Sigmoid colon (tissue), 7 donors: Measurements from ENCODE around the gene GMEB2. TPM values are rescaled to one million over a fixed set of nuclear protein-coding genes. Genes with fewer than 3 reads are reported as not detected.

ENCODE experiments used
- DNase-seq: peaks from one replicate; pipeline ENCODE4 v3.0.0-alpha.2; 2019
- H3K27ac ChIP-seq, 4 donors: fragments of 200-600 bp; sonication (generic); one replicate each; pipeline ENCODE4 v1.5.1; 2016 to 2019; ENCODE audit warnings: mild to moderate bottlenecking in 1 of 4
- H3K27me3 ChIP-seq, 3 donors: fragments of 200-600 bp; sonication (generic); one replicate each; pipeline ENCODE4 v1.5.1; 2019; ENCODE audit warnings: mild to moderate bottlenecking in 1 of 3
- H3K36me3 ChIP-seq, 4 donors: fragments of 200-600 bp; sonication (generic); one replicate each; pipeline ENCODE4 v1.5.1; 2016 to 2019
- H3K4me1 ChIP-seq, 4 donors: fragments of 200-600 bp; sonication (generic); one replicate each; pipeline ENCODE4 v1.5.1; 2017 to 2019
- H3K4me3 ChIP-seq, 4 donors: fragments of 200-600 bp; sonication (generic); one replicate each; pipeline ENCODE4 v1.5.1; 2017 to 2019; ENCODE audit warnings: mild to moderate bottlenecking in 2 of 4, moderate library complexity in 1 of 4
- H3K9me3 ChIP-seq, 4 donors: fragments of 200-600 bp in 3 of 4; sonication (generic) in 3 of 4; one replicate each; pipeline versions ENCODE4 v1.5.1 to v1.6.1; 2013 to 2019
- CTCF ChIP-seq, 4 experiments: fragments of 450-650 bp in 3 of 4; fragments of 200-600 bp in 1 of 4; IDR thresholded peaks; one replicate each; pipeline ENCODE4 v1.5.1; 2016 to 2019; ENCODE audit warnings: antibody characterized with exemption in 4 of 4, mild to moderate bottlenecking in 3 of 4, moderate library complexity in 2 of 4
- EP300 ChIP-seq, 4 donors: sonication (generic); formaldehyde crosslinking; IDR thresholded peaks; one replicate each; pipeline ENCODE4 v1.6.1; 2017; ENCODE audit warnings: antibody characterized with exemption in 4 of 4
- POLR2A ChIP-seq, 2 donors: fragments of 450-650 bp; IDR thresholded peaks; one replicate each; pipeline ENCODE4 v1.6.1; 2016; ENCODE audit warnings: antibody characterized with exemption in 2 of 2, mild to moderate bottlenecking in 2 of 2, moderate library complexity in 2 of 2
- POLR2AphosphoS5 ChIP-seq, 4 donors: sonication (generic); formaldehyde crosslinking; IDR thresholded peaks; one replicate each; pipeline ENCODE4 v1.6.1; 2017; ENCODE audit warnings: antibody characterized with exemption in 4 of 4
- WGBS, 2 donors: extraction: QIAGEN DNeasy Blood & Tissue Kit; methylation state at CpG; one replicate each; pipeline ENCODE4 v1.1.7; 2013; 5-methylcytosine and 5-hydroxymethylcytosine counted together
- intact Hi-C: fragments of 100-400 bp; cut with DNase I; formaldehyde crosslinking; loops from one replicate; pipeline ENCODE4 v1.15.1; 2023
- polyA plus RNA-seq, 3 donors: library from polyadenylated mRNA; stranded (reverse); fragments of 200-250 nt; gene quantifications; one replicate each; pipeline ENCODE4 v1.2.3, GENCODE V29; 2013
- total RNA-seq, 4 donors: library from RNA; depleted of rRNA; stranded (reverse); fragments of >200 nt; gene quantifications; one replicate each; pipeline ENCODE4 v1.1.0, GENCODE V29; 2016
- donor health status: healthy with polysubstance abuse.
- donor health status: Bipolar disorder and iron deficiency.
- donor health status: healthy.

Gene GMEB2
- total and polyA plus RNA-seq, 7 donors, result 6.0 to 15.1 (median 7.9) TPM

DNA sequence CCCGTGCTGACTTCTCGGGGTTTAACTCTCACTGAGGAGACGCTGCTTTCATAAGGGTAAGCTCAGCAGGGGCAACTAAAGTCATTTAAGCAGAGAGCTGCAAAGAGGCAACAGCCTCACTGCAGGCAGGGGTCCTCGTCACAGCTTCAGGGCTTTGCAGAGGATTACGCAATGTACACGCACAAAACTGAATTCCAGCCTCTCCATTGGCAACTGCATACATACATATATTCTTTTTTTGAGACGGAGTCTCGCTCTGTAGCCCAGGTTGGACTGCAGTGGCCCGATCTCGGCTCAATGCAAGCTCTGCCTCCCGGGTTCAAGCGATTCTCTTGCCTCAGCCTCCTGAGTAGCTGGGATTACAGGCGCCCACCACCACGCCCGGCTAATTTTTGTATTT is 2.4 kb downstream of the GMEB2 start:
- Histone ChIP-seq H3K36me3 (no peaks in the 10 kb centered on the region), H3K4me1 (peaks cover 0 to 37% (median 21%) of the 10 kb centered on the region in 4 donors), H3K27me3 (no peaks in the 10 kb centered on the region), H3K4me3 (no peak overlapping the region), H3K27ac (no peak overlapping the region), H3K9me3 (no peaks in the 10 kb centered on the region)
- intact Hi-C loops, result no loop called here
- 90 to 92% methylated on average over 15 of the region's 15 CpGs for WGBS, 2 donors
- TF ChIP-seq CTCF (IDR thresholded peaks at IDR 0.05) (no peak), EP300 (IDR thresholded peaks at IDR 0.05) (no peak), POLR2A (IDR thresholded peaks at IDR 0.05) (no peak), POLR2AphosphoS5 (IDR thresholded peaks at IDR 0.05) (no peak)
- no peak for DNase-seq

DNA sequence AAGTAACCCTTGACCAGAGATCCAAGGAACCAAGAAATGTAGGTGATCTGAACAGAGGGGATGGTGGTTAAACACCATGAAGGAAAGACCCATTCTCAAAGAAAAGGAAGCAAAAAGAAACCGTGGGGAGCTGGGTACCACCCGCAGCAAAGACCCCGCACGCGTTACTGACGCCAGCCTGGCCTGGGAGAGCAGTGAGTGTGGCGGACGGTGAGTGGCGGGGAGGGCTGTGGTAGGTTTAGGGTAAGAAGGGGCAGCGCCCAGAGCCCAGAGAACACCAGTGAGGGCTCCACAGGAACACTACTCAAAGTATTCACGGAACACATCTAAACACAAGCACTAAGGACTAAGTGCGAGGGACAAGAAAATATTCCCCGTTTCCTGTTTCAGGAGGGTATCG is 4.2 kb downstream of the GMEB2 start:
- Histone ChIP-seq H3K4me3 (no peak overlapping the region), H3K36me3 (peaks cover 0 to 15% (median 8%) of the 10 kb centered on the region in 4 donors), H3K4me1 (peaks cover 0 to 21% (median 10%) of the 10 kb centered on the region in 4 donors), H3K27me3 (no peaks in the 10 kb centered on the region), H3K9me3 (no peaks in the 10 kb centered on the region), H3K27ac (no peak overlapping the region)
- intact Hi-C loops, result no loop called here
- no peak for TF ChIP-seq EP300 (IDR thresholded peaks at IDR 0.05)
- no peak for TF ChIP-seq POLR2A (IDR thresholded peaks at IDR 0.05)
- no peak for TF ChIP-seq POLR2AphosphoS5 (IDR thresholded peaks at IDR 0.05)
- no peak for TF ChIP-seq CTCF (IDR thresholded peaks at IDR 0.05)
- DNase-seq, result no peak
- 93 to 98% methylated on average over 14 of the region's 14 CpGs for WGBS, 2 donors

- H3K9me3 ChIP-seq, result no peaks in the 10 kb centered on the region
- H3K36me3 ChIP-seq, result peaks cover 0 to 21% (median 13%) of the 10 kb centered on the region in 4 donors
- WGBS, 2 donors, result 95 to 97% methylated on average over 4 of the region's 4 CpGs
- TF ChIP-seq POLR2A (IDR thresholded peaks at IDR 0.05) (no peak), CTCF (IDR thresholded peaks at IDR 0.05) (no peak), EP300 (IDR thresholded peaks at IDR 0.05) (no peak)
- H3K27ac ChIP-seq, result no peak overlapping the region
- no peaks in the 10 kb centered on the region for H3K27me3 ChIP-seq
- intact Hi-C loops, result no loop called here
- H3K4me1 ChIP-seq, result peaks cover 0 to 14% (median 7%) of the 10 kb centered on the region in 4 donors
- H3K4me3 ChIP-seq, result no peak overlapping the region
- no peak for DNase-seq
Observed at GRCh38 chr20:63622096-63622495, 4.8 kb downstream of the GMEB2 start.

DNA sequence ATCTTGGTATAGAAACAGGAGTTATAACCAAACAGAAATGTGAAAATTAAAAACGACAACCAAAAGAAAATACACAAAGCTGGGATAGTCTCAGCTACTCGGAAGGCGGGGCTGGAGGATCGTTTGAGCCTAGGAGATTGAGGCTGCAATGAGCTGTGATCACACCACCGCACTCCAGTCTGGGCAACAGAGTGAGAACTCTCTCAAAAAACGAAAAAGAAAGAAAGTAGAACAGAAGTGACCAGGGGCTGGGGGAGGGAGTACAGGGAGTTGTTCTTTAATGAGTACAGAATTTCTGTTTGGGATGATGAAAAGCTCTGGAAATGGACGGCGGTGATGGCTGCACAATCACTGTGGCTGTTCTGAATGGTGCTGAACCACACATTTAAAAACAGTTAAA is 5.9 kb downstream of the GMEB2 start:
- H3K4me1 ChIP-seq, result peaks cover 0 to 11% (median 6%) of the 10 kb centered on the region in 4 donors
- DNase-seq, result no peak
- no peak overlapping the region for H3K27ac ChIP-seq
- intact Hi-C loops, result no loop called here
- H3K9me3 ChIP-seq, result no peaks in the 10 kb centered on the region
- no peak for TF ChIP-seq CTCF (IDR thresholded peaks at IDR 0.05)
- no peak for TF ChIP-seq POLR2A (IDR thresholded peaks at IDR 0.05)
- no peak for TF ChIP-seq POLR2AphosphoS5 (IDR thresholded peaks at IDR 0.05)
- no peak for TF ChIP-seq EP300 (IDR thresholded peaks at IDR 0.05)
- 81 to 91% methylated on average over 8 of the region's 8 CpGs for WGBS, 2 donors
- no peak overlapping the region for H3K4me3 ChIP-seq
- no peaks in the 10 kb centered on the region for H3K27me3 ChIP-seq
- peaks cover 0 to 32% (median 19%) of the 10 kb centered on the region in 4 donors for H3K36me3 ChIP-seq

GRCh38 chr20:63619505-63619904 is 7.4 kb downstream of the GMEB2 start:
- DNase-seq, result no peak
- Histone ChIP-seq H3K27me3 (no peaks in the 10 kb centered on the region), H3K27ac (no peak overlapping the region), H3K9me3 (no peaks in the 10 kb centered on the region), H3K4me1 (no peaks in the 10 kb centered on the region), H3K36me3 (peaks cover 0 to 37% (median 19%) of the 10 kb centered on the region in 4 donors), H3K4me3 (no peak overlapping the region)
- TF ChIP-seq POLR2A (IDR thresholded peaks at IDR 0.05), result no peak
- no peak for TF ChIP-seq CTCF (IDR thresholded peaks at IDR 0.05)
- no peak for TF ChIP-seq POLR2AphosphoS5 (IDR thresholded peaks at IDR 0.05)
- no peak for TF ChIP-seq EP300 (IDR thresholded peaks at IDR 0.05)
- intact Hi-C loops, result no loop called here
- WGBS, 2 donors, result 88 to 90% methylated on average over 13 of the region's 13 CpGs
